HG02970 (cell line): ENCODE measurements around the gene ADGRF1.

Experiments used
- ATAC-seq: cut with Tn5 transposase; IDR thresholded peaks from one replicate; pipeline ENCODE4 v1.9.1; 2021; ENCODE audit warnings: mild to moderate bottlenecking, moderate library complexity, moderate number of reproducible peaks; ENCODE audit not compliant: unreplicated experiment, low FRiP score

Gene ADGRF1

DNA sequence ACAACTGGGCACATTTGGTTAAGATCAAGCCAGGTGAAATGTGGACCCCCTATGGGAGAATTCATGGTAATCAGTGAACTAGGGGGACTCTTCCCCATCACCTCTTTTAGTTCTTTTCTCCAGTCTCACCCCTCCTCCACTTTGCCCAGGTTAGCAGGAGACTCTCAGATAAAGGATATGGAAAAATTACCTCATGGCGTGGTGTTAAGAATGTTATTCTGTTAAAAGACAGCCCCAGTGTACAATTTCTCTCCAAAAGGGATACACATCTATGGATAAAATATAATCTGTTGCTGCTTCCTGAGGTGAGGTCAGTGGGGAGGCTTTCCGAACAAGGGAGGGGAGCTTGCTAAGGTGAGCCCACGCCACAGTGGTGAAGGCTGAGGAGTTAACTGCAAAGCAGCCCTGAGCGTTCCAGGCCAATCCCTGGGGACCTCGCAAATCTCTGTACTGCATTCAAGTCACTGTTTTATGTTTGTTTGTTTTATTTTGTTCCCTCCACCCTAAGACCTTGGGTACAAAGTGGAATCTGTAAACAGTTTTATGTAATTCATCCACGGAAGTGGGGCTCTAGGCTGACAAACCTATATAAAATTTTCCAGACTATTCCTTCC is 52.0 kb downstream of the ADGRF1 start:
- ATAC-seq: no peak

DNA sequence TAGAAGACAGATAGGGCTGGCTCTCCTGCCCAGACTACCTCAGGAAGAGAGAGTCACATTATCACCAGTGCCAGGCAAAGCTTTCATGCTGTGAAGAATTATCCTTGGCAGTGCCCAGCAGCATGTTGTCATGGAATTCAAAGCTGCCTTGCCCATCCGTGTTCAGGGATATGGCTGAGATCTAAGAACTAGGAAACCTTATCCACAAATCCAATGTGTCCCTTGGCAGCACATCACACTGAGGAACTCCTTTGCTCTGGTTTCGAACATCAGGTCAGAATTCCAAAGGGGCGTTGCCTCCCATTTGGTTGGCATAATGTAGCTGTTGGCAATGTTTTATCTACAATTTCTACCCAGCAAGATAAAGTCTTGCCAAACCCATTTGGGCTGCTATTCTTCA is 52.7 kb downstream of the ADGRF1 start:
- no peak for ATAC-seq

DNA sequence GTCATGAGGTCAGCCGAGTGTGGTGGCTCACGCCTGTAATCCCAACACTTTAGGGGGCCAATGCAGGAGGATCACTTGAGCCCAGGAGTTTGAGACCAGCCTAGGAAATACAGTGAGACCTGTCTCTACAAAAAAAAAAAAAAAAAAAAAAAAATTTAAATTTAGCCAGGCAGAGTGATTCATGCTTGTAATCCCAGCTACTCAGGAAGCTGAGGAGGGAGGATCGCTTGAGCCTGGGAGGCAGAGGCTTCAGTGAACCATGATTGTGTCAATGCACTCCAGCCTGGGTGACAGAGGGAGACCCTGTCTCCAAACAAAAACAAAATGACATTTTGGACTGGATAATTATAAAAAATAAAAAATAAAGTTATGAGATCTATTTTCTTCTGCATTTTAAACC is 56.2 kb downstream of the ADGRF1 start:
- ATAC-seq: no peak

DNA sequence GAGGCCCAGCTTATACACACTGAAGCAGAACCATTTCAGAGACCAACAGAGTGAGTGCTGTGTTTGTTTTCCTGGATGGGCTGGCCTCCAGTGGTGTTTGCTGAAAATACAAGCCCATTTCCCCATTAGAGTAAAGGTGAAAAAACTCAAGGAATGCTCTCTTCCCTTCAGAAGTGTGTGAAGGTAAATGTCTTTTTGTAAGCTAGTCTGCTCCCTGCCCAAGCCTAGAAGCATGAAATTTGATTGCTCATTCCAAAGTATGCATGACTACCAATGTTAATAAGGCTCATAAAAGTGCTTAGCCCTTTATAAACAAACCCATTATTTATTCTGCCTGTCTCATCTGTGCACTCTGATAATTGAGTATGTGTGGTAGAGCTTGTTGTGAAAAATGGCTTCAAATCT is 59.1 kb downstream of the ADGRF1 start:
- ATAC-seq: no peak

DNA sequence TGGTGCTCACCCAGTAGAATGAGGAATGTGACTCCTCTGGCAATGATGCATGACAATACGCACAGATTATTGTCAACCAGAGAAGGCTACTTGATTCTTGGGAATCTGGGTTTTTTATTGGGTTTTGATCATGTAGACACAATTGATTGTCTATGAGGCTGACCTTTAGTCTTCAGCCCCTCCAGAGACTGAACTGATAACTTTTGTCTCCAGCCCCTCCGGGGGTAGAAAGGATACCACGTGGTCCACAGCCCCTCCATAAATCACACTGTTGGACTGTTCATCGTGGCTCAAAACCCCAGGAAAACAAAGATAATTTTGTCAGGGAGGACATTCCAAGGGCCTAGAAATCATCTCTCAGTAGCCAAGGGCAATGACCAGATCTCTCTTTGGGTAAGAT is 62.9 kb downstream of the ADGRF1 start:
- no peak for ATAC-seq

DNA sequence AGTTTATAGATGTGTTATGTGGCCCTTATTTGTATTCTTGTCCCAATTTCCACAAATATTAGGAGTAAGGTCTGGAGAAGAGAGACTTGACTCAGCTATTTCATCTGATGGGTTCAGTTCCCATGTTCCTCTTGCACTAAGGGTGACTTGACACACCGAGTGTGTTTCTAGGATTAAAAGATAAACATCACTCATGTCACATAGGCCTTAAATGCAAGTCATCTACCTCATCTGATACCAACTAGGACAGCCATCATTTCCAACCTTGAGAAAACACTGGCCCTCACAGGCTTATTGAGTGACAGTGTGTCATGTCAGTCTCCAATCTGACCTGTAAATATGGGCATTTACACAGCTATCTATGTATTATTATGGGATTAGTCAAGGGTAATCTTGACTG is 67.3 kb downstream of the ADGRF1 start:
- no peak for ATAC-seq

DNA sequence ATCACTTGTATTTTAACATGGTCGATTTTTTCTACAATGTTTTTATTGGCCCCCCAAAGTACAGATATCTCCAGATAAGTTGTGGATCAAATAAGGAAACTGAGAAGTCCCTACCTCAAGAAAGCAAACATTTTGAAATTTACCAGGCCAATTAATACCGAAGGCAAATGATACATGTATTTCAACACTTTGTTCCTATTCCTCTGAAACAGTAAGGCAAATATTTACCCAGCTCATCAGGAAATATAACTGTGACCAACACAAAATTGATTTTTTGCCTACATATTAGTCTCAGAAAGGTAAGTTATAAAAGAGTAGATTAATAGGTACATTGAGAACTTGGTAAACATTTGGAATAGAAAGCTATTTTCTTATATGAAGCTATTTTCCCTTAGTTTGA is 69.1 kb downstream of the ADGRF1 start:
- ATAC-seq: no peak

DNA sequence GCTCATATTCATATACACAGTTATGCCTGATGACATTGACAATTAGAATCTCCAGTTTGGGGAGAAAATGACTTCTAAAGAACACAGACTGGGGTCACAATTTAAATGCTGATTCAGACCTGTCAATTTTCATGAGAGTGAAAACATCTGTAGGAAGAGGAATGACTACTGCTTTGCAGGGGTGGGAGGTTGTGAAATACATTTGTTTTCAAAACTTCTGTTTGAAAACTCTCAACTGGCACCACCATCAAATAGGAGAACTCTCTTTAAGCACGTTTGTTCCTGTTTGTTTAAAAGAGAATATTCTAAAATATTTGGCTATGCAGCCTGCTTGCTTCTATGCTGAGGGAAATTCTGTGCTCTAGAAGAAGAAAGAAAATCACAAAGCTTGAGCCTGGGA is 69.6 kb downstream of the ADGRF1 start:
- no peak for ATAC-seq

DNA sequence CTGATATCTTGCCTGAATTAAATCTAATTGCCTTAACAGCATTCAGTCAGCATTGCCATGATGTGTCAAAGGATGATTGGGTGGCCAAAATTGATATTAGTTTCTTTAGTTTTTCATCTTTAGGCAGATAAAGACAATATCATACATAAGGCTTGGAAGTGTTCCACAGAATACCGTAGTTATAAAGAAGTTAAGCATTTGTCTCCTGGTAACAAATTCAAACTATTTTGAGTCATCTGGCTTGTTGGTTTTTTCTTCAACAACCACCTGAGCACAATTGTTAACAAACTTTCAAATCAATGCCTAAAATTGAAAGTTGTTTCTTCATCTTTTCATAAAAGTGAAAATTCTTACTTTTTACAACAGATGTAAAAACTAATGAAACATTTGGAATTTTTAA is 72.9 kb downstream of the ADGRF1 start:
- no peak for ATAC-seq

DNA sequence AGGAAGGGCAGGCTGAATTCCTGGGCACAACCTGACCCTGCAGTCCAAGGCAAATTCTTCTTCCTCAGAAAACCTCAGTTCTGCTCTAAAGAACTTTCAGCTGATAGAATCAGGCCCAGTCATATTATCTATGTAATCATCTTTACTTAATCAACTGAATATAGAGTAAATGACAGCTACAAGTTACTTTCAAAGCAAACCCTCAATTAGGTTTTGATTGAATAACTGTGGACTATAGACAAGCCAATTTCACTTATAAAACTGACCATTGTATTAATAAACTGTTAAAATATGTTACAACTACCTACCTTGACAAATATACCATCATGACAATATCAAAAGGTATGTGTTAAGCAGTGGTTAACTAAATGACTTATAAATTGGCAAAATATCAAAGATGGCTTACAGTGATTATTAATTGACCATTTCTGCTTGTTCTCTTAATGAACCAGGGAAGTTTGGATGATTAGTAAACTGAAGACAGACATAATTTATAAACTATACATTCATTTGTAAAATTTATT is 74.2 kb downstream of the ADGRF1 start:
- no peak for ATAC-seq

DNA sequence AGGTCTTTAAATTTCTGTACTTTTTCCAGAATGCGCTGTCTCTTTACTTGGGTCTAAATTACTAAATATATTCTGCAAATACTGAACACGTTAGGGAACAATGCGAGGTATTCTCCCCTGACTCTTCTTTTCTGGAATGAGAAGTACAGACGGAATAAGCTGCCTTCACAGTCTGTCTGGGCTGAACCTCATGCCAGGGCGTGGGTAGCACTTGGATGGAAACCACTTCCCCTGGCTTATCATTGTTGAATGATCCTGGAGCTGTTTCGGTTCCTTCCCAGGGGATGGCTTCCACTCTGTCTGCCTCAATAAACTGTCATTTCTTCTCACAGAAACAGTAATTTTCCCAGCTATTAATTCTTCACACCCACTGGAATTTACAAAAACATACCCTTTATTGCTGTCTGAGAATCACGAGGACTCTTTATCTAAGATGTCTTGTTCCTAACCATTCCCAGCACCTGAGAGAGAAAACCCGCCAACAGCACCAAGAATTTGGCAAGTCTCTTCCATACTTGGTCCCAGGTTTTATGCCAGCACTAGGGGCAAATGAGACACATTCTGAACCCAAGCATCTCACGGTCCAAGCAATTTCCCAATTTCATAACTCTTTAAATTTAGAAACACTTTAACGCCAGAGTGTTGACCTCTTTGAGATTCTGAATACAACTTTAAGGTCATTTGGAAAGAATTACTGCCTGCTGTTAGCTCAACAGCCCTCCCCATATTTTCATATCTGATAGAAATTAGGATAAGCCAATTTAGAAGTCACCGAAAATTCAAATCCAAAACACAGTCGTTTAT is 77.2 kb downstream of the ADGRF1 start:
- no peak for ATAC-seq

DNA sequence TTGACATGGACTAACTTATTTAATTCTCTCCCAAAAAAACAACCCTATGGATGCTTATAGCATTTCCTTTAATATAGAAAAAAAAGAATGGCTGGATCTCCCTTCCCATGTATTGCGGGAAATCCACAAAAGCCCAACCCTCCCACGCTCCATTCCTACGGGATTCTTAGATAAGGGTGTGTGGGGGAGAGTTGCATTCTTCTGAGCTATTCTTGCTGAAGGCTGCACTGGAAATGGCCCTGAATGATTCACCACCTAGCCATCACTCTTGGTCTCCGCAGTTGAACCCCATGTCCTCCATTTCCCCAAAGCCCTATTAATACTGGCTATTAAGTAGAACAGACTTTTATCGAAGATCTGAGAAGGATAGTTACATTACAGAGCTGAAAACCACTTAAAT is 78.5 kb downstream of the ADGRF1 start:
- no peak for ATAC-seq

DNA sequence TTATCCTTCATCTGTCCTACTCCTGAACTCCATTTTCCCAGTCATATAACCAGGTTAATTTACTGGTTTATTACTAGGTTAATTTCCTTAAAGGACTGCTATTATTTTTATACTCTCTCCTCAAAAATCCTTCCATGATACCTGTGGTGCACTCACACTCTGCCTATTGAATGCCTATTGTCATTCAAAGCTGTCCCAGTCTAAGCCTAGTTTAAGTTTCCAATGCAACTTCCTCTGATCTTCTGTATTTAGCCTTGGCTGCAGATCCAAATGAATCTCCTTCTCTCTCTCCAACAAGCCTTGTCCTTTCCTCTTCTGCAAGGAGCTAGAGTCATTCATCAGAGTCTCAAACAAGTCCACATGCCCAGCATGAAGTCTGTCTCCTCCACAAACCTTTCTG is 79.1 kb downstream of the ADGRF1 start:
- ATAC-seq: no peak

DNA sequence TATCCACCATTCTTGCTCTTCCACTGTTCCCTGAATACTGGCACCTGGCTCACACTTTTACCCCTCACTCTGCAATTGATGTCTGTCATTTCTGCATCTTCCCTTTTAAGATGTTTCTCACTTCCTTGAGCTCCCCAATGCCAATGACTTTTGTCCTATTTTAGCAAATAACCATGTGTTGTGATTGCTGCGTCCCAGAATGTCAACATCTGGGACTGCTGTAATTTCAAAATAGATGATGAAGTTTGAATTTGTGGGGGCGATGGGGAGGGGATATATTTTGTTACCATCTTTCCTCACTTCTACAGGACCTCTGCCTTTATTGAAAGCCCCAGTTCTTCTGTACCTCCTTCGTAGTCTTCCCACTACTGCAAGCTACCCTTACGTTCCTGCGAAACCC is 80.4 kb downstream of the ADGRF1 start:
- ATAC-seq: no peak

DNA sequence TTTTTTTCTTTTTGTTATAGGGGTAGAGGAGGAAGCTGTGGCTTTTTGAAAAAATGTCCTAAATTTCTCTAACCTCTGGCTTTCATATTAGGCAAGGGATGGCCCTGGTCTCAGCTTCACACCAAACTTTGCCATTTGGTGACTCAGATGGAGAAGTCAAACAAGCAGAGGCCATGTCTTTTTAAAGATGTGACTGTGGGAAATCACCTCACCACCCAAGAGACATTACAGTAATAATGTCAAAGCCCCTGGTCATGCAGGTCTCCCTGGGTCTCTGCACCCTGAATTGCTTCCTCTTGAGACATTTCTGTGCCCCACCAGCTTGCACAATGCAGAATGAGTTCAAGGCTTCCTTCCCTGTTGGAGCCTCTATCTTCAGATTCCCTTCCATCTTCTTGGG is 80.9 kb downstream of the ADGRF1 start:
- no peak for ATAC-seq

DNA sequence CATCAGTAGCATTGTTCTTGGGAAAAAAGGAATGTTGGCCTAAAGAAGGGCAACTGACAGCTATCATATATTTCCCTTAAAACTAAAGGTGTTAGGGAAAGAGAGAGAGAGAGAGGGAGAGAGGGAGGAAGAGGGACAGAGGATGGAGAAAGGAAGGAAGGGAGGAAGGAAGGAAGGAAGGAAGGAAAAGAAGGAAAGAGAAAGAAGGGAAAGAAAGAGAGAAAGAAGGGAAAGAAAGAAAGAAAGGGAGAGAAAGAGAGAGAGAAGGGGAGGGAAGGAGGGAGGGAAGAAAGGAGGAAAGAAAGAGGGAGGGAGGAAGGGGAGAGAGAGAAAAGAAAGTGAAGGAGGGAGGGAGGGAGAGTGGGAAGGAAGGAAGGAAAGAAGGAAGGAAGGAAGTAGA is 82.7 kb downstream of the ADGRF1 start:
- ATAC-seq: no peak

DNA sequence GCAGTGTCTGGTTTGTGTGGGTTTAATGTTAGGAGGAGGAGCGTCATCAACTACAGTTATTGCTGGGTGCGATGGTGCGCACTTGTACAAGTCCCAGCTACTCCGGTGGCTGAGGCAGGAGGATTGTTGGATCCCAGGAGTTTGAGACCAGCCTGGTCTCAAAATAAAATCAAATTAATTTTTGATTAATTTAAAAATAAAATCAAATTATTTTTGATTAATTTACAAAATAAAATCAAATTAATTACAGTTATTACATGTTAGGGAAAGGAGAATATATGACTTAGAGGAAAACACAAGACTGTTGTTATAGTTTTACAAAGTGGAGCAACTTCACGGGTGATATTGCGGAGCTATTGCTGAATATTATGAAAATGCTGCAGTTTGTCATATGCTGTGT is 85.7 kb downstream of the ADGRF1 start:
- no peak for ATAC-seq

DNA sequence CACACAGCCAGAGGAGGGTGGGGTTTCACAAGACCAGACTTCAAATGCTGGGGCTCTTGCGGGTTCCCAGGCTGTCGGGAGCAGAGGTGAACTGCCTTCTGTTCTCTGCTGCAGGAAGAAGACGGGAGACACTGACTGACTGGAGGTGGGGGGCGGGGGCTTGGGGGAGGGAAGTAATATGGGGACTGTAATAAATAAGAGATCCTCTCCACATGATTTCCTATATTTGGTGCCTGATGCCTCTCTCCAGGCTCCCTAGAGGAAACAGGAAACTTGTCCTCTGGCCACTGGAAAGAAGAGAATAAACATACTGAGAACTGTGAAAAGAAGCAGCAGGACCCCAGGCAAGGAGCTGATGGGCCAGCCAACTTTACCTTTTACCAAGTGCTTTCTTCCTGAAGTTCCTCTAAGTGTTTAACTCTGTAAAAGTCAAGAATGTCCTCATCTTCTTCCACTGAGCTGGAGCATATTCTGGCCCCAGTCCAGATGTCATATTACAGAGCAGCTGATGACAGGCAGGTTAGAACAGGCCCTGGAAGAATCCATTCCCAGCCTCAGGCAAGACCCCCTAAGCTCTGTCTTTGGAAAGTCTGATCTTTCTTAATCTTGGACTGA is 87.2 kb downstream of the ADGRF1 start:
- no peak for ATAC-seq

DNA sequence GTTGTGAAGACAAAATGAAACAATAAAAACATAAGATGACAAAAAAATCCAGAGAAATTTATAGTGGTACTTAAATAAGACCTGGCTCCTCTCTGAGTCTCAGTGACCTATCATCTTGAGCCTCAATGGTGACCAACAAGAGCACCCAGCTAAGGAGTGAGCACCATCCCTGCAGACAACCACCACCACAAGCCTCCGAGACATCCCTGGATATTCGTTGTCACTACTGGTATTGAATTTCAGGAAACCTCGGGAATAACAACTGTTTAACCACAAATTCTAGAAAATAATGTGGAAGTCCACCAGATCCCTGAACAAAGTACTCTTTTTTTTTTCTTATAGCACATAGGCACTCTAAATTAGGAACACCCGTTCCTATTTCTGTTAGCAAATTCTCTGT is 88.2 kb downstream of the ADGRF1 start:
- ATAC-seq: no peak

DNA sequence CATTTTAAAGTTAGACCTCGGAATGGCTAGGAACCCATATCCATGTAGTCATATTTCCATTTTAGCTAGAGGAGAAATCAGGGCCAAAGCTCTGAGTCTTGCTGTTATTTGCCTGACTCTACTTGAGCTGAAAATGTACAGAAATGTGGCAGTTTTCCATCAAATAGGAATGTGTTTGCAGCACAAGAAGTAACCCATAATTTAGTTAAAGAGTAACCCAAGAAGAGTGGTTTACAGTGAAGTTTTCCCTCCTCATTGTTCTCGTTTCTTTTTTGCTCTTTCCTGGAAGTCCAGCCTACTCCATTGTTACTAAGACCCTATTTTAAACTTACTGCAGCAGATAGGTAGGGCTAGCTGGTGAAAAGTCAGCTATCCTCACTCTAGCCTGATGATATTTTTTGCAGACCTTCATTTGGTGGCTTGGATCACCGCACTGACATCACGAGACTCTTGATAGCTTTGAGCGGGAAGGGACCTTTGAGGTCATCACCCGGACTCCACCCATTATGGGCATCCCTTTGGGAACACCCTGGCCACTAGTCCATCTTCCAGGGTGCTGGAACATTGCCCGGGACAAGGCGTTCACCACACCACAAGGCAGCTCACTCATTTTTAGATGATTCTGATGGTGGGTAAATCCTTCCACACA is 92.4 kb downstream of the ADGRF1 start:
- no peak for ATAC-seq

DNA sequence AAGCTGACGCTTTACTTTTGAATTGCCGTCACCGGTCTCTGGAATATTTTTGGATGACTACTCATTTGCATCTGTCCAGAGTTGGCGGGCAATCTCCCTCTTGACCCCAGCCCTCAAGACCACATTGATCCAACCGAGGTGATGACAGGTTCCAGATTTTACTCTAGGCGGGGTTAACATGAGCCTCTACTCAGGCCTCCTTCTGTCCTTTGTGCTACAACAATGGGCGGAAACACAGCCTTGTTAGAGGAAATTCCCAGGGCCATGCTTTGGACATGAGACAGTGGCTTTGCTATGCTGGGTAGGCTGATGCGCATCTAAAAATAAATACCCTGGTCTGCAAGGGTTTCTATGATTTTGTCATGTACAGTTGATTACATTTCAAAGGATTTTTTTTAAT is 93.4 kb downstream of the ADGRF1 start:
- ATAC-seq: no peak
